OCI-LY1 (cell line): ENCODE measurements around the gene CKB.

ENCODE experiments used
- EZH2 ChIP-seq: fragments of 200-600 bp; sonication (generic), shearing (Covaris generic); IDR thresholded peaks from 2 replicates; pipeline ENCODE4 v1.8.0; 2017; ENCODE audit warnings: borderline replicate concordance, mixed run types, mild to moderate bottlenecking, antibody characterized with exemption, low read length, moderate library complexity, mixed read lengths
- TF ChIP-seq, protein P1 (sequence below): fragments of 200-600 bp; sonication (generic), shearing (Covaris generic); IDR thresholded peaks from 2 replicates; pipeline ENCODE4 v1.5.1; 2017; ENCODE audit warnings: mild to moderate bottlenecking, antibody characterized with exemption, low read length, moderate library complexity, mixed read lengths

DNA sequence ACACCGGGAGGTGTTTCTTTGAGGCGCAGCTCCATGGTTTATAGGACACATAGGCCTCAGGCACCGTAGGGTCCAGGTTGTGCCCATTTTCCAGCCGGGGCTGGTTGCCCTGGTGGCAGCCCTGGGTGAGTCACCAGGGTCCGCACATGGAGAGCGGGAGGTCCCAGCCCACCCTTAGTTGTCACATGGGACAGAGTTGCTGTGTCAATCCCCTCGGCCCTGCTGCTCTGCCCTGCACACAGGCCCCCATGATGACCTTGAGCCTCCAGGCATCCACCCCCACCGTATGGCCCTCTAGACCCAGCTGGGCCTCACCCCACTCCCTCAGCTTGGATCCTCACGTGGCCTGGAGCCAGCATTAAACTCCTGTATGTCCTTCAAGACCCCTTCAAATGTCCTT lies 14.1 kb upstream of the CKB start:
- TF ChIP-seq EZH2, result no peak
- TF ChIP-seq, protein P1, sequence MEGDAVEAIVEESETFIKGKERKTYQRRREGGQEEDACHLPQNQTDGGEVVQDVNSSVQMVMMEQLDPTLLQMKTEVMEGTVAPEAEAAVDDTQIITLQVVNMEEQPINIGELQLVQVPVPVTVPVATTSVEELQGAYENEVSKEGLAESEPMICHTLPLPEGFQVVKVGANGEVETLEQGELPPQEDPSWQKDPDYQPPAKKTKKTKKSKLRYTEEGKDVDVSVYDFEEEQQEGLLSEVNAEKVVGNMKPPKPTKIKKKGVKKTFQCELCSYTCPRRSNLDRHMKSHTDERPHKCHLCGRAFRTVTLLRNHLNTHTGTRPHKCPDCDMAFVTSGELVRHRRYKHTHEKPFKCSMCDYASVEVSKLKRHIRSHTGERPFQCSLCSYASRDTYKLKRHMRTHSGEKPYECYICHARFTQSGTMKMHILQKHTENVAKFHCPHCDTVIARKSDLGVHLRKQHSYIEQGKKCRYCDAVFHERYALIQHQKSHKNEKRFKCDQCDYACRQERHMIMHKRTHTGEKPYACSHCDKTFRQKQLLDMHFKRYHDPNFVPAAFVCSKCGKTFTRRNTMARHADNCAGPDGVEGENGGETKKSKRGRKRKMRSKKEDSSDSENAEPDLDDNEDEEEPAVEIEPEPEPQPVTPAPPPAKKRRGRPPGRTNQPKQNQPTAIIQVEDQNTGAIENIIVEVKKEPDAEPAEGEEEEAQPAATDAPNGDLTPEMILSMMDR, result no peak
